HG03378 (cell line): ENCODE data around the gene NAPB.

Source experiments
- ATAC-seq: cut with Tn5 transposase; IDR thresholded peaks from one replicate; pipeline ENCODE4 v1.9.1; 2021; ENCODE audit warnings: mild to moderate bottlenecking, moderate library complexity; ENCODE audit not compliant: unreplicated experiment

NAPB gene

GRCh38 chr20:23369072-23369823 is 52.0 kb downstream of the NAPB start:
- ATAC-seq = no peak

- no peak for ATAC-seq
Observed at GRCh38 chr20:23368316-23369071, 52.8 kb downstream of the NAPB start.

GRCh38 chr20:23367770-23368169 is 53.5 kb downstream of the NAPB start:
- no peak for ATAC-seq

- peak; percentile 18 for ATAC-seq
Observed at GRCh38 chr20:23366384-23366783, 54.9 kb downstream of the NAPB start.

GRCh38 chr20:23365390-23366165 is 55.7 kb downstream of the NAPB start:
- no peak for ATAC-seq

- no peak for ATAC-seq
Observed at GRCh38 chr20:23363257-23363649, 58.0 kb downstream of the NAPB start.

GRCh38 chr20:23362392-23363256 is 58.7 kb downstream of the NAPB start:
- ATAC-seq = no peak

GRCh38 chr20:23361476-23362391 is 59.6 kb downstream of the NAPB start, which contains the start of gene GZF1:
Gene GZF1, plus strand, starts transcription at chr20:23362182. Its CDS starts 2,202 bp downstream, at chr20:23364384.
- peak; percentile 54 for ATAC-seq

GRCh38 chr20:23361119-23361475 is 60.2 kb downstream of the NAPB start:
- no peak for ATAC-seq

GRCh38 chr20:23360531-23360930 is 60.8 kb downstream of the NAPB start:
- no peak for ATAC-seq

- no peak for ATAC-seq
Observed at GRCh38 chr20:23358923-23359593, 62.2 kb downstream of the NAPB start.

GRCh38 chr20:23358563-23358906 is 62.8 kb downstream of the NAPB start:
- no peak for ATAC-seq

- ATAC-seq = peak; percentile 54
Observed at GRCh38 chr20:23357767-23358562, 63.3 kb downstream of the NAPB start.

- ATAC-seq = no peak
Observed at GRCh38 chr20:23356203-23356602, 65.1 kb downstream of the NAPB start.

GRCh38 chr20:23350904-23351838 is 70.1 kb downstream of the NAPB start:
- peak; percentile 20 for ATAC-seq

- peak; percentile 85 for ATAC-seq
Observed at GRCh38 chr20:23350196-23350903, 70.9 kb downstream of the NAPB start, which contains the start of gene NXT1. Gene NXT1, plus strand, starts transcription at chr20:23350791. Its CDS starts 3,251 bp downstream, at chr20:23354042.
